ENCODE measurements around the gene OR52L1.

- TF ChIP-seq CTCF (IDR thresholded peaks at IDR 0.05; ENCODE audit: low read length) (peak; percentile 73), EZH2 (optimal IDR thresholded peaks at IDR 0.05; ENCODE audit: low read depth, low read length) (no peak), EZH2phosphoT487 (IDR thresholded peaks at IDR 0.05; ENCODE audit: low read length) (no peak)
Observed at GRCh38 chr11:6022956-6023355, 36.2 kb upstream of the OR52L1 start.
